Mammary epithelial cell (primary cell): Measurements from ENCODE around the gene SEMA5A.

Source experiments
- EZH2 ChIP-seq: IDR thresholded peaks from 2 replicates; pipeline ENCODE4 v1.6.1; 2012; ENCODE audit warnings: low read length, inconsistent platforms, borderline replicate concordance
- TF ChIP-seq, protein P1 (sequence below), 2 donors: IDR thresholded peaks in 1 of 2; conservative IDR thresholded peaks in 1 of 2; 2 replicates each; pipeline ENCODE4 v1.5.1; 2011 to 2012; ENCODE audit warnings: inconsistent platforms in 2 of 2, low read length in 2 of 2, mild to moderate bottlenecking in 2 of 2, control low read depth in 1 of 2, low read depth in 1 of 2; ENCODE audit not compliant: insufficient read depth in 1 of 2; ENCODE audit errors: extremely low read depth in 1 of 2

DNA sequence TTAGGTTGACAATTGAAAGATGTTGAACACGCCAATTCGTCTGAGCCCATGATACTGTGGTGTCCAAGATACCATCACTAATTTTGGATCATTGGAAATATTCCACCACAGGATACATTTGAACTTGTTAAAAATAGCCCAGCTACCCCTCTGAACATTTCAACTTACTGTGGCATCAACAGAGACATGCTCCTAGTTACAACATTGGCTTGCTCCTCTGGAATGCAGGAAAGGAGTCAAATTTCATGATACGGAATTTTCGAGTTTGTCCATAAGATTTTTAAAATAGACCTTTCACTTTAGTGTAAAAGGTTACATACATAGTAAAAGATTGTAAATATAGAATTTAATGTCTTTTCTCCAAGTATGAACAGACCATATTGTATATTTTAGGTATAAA is 12.8 kb downstream of the SEMA5A start:
- TF ChIP-seq, protein P1, sequence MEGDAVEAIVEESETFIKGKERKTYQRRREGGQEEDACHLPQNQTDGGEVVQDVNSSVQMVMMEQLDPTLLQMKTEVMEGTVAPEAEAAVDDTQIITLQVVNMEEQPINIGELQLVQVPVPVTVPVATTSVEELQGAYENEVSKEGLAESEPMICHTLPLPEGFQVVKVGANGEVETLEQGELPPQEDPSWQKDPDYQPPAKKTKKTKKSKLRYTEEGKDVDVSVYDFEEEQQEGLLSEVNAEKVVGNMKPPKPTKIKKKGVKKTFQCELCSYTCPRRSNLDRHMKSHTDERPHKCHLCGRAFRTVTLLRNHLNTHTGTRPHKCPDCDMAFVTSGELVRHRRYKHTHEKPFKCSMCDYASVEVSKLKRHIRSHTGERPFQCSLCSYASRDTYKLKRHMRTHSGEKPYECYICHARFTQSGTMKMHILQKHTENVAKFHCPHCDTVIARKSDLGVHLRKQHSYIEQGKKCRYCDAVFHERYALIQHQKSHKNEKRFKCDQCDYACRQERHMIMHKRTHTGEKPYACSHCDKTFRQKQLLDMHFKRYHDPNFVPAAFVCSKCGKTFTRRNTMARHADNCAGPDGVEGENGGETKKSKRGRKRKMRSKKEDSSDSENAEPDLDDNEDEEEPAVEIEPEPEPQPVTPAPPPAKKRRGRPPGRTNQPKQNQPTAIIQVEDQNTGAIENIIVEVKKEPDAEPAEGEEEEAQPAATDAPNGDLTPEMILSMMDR (conservative IDR thresholded peaks at IDR 0.05 in 1 of 2, IDR thresholded peaks at IDR 0.05 in 1 of 2; ENCODE audit: extremely low read depth in 1 of 2, insufficient read depth in 1 of 2, low read depth in 1 of 2, low read length in 2 of 2): no peak
- no peak for TF ChIP-seq EZH2
